ENCODE results near the gene HMGXB3. TPM values are rescaled to one million over a fixed set of nuclear protein-coding genes. Genes with fewer than 3 reads are reported as not detected.
A peak's percentile ranks its signal among the peaks of the same experiment; 100 is the strongest.

The HMGXB3 gene
- total and polyA plus RNA-seq, 9 donors: 14.1 to 32.1 (median 28.1) TPM

GRCh38 chr5:150070821-150071220, 70.3 kb downstream of the HMGXB3 start:
- H3K9me3 ChIP-seq: no peaks in the 10 kb centered on the region
- intact Hi-C loops (cut with DNase I): no loop called here
- no peak overlapping the region for H3K27ac ChIP-seq
- no peaks in the 10 kb centered on the region for H3K4me1 ChIP-seq (ENCODE audit: insufficient read depth)
- no peaks in the 10 kb centered on the region for H3K36me3 ChIP-seq
- TF ChIP-seq CTCF (IDR thresholded peaks at IDR 0.05) (no peak), POLR2A (IDR thresholded peaks at IDR 0.05) (no peak), EP300 (IDR thresholded peaks at IDR 0.05) (no peak)
- peak in 1 of 5 donors; percentile 3 for DNase-seq
- WGBS, 3 donors: 85 to 95% (median 91%) methylated on average over 2 to 3 of the region's 3 CpGs
- H3K4me3 ChIP-seq: no peak overlapping the region
- H3K27me3 ChIP-seq: no peaks in the 10 kb centered on the region

GRCh38 chr5:150073086-150073625, 72.6 kb downstream of the HMGXB3 start:
- DNase-seq: no peak
- H3K27me3 ChIP-seq: no peaks in the 10 kb centered on the region
- H3K27ac ChIP-seq: no peak overlapping the region
- intact Hi-C loops (cut with DNase I): no loop called here
- 72 to 79% (median 76%) methylated on average over 5 of the region's 5 CpGs for WGBS, 3 donors
- TF ChIP-seq CTCF (IDR thresholded peaks at IDR 0.05) (no peak), POLR2A (IDR thresholded peaks at IDR 0.05) (no peak), EP300 (IDR thresholded peaks at IDR 0.05) (no peak)
- no peaks in the 10 kb centered on the region for H3K36me3 ChIP-seq
- H3K9me3 ChIP-seq: no peaks in the 10 kb centered on the region
- H3K4me3 ChIP-seq: no peak overlapping the region
- H3K4me1 ChIP-seq (ENCODE audit: insufficient read depth): no peaks in the 10 kb centered on the region

GRCh38 chr5:150073677-150074076, 73.1 kb downstream of the HMGXB3 start:
- Histone ChIP-seq H3K4me1 (ENCODE audit: insufficient read depth) (no peaks in the 10 kb centered on the region), H3K9me3 (no peaks in the 10 kb centered on the region), H3K27me3 (no peaks in the 10 kb centered on the region), H3K4me3 (no peak overlapping the region), H3K27ac (no peak overlapping the region), H3K36me3 (no peaks in the 10 kb centered on the region)
- no peak for DNase-seq
- WGBS, 3 donors: 74 to 83% (median 81%) methylated on average over 3 of the region's 3 CpGs
- TF ChIP-seq POLR2A (IDR thresholded peaks at IDR 0.05) (no peak), CTCF (IDR thresholded peaks at IDR 0.05) (no peak), EP300 (IDR thresholded peaks at IDR 0.05) (no peak)
- intact Hi-C loops (cut with DNase I): no loop called here

- intact Hi-C loops (cut with DNase I): no loop called here
- no peak for DNase-seq
Observed at GRCh38 chr5:150075233-150075632, 74.7 kb downstream of the HMGXB3 start.

More at GRCh38 chr5:150075233-150075632, 74.7 kb downstream of the HMGXB3 start:
- Histone ChIP-seq H3K27ac (no peak overlapping the region), H3K4me3 (no peak overlapping the region), H3K27me3 (no peaks in the 10 kb centered on the region), H3K36me3 (no peaks in the 10 kb centered on the region), H3K9me3 (no peaks in the 10 kb centered on the region), H3K4me1 (ENCODE audit: insufficient read depth) (no peaks in the 10 kb centered on the region)
- TF ChIP-seq POLR2A (IDR thresholded peaks at IDR 0.05): no peak
- no peak for TF ChIP-seq CTCF (IDR thresholded peaks at IDR 0.05)
- TF ChIP-seq EP300 (IDR thresholded peaks at IDR 0.05): no peak
- WGBS, 3 donors: 49 to 92% (median 92%) methylated on average over 4 of the region's 4 CpGs

All from ovary (tissue), 9 donors.